Pancreas (tissue), 10 donors: ENCODE measurements around the gene GLCE. TPM values are rescaled to one million over a fixed set of nuclear protein-coding genes. Genes with fewer than 3 reads are reported as not detected.
"Not testable (repeated sequence)": the region's sequence is repeated elsewhere in the genome, so short reads cannot be mapped to it uniquely, and the experiment has no call there.

Experiments used
- ATAC-seq, 4 donors: fragments of 200-7000 bp; cut with Tn5 transposase; one replicate each; pipeline versions ENCODE4 v1.8.0 to v1.9.1; 2020; ENCODE audit warnings: mild to moderate bottlenecking in 4 of 4, moderate library complexity in 4 of 4
- DNase-seq, 6 donors: peaks; one replicate each; pipeline ENCODE4 v3.0.0-alpha.2; 2020
- FAIRE-seq: peaks from 2 replicates; lab custom pipeline; 2012; peaks lifted over from hg19 to GRCh38; lab: Jason Lieb, UNC
- H3K27ac ChIP-seq, 4 donors: fragments of 200-600 bp; sonication (generic); 1 replicate in 3 of 4; 2 replicates in 1 of 4; pipeline versions ENCODE4 v1.5.0 to v1.8.0; 2020
- H3K27me3 ChIP-seq, 4 donors: fragments of 200-600 bp; one replicate each; pipeline ENCODE4 v1.8.0; 2021
- H3K36me3 ChIP-seq, 3 donors: fragments of 200-600 bp; sonication (generic) in 1 of 3; one replicate each; pipeline versions ENCODE4 v1.5.0 to v1.8.0; 2020 to 2021
- H3K4me1 ChIP-seq, 3 donors: fragments of 200-600 bp; one replicate each; pipeline ENCODE4 v1.8.0; 2021
- H3K4me3 ChIP-seq, 4 donors: fragments of 200-600 bp; sonication (generic) in 2 of 4; one replicate each; pipeline versions ENCODE4 v1.5.0 to v1.8.0; 2020 to 2021
- H3K9me3 ChIP-seq, 4 donors: fragments of 200-600 bp; one replicate each; pipeline ENCODE4 v1.8.0; 2021
- WGBS, 2 donors: extraction: QIAGEN DNeasy Blood & Tissue Kit; methylation state at CpG; one replicate each; pipeline ENCODE4 v1.1.7; 2013; 5-methylcytosine and 5-hydroxymethylcytosine counted together
- intact Hi-C, 3 donors: fragments of 100-400 bp; cut with DNase I; formaldehyde crosslinking; loops; one replicate each; pipeline versions ENCODE4 v1.11.1 to v1.14.2; 2022
- polyA plus RNA-seq, 2 donors: library from polyadenylated mRNA; stranded (reverse); fragments of 200-250 nt; gene quantifications; one replicate each; pipeline ENCODE4 v1.2.3, GENCODE V29; 2013
- total RNA-seq, 6 donors: library from RNA; stranded (reverse); fragmentation: NEBNext Ultra II Directional in 4 of 6; extraction: Animal tissue kit (Norgen Biotek cat#: 25700) in 4 of 6; gene quantifications; one replicate each; pipeline versions ENCODE4 v1.2.1 to v1.2.4, GENCODE V29; 2021 to 2023
- TF ChIP-seq, protein P1 (sequence below), 4 donors: fragments of 200-600 bp; sonication (generic) in 3 of 4; IDR thresholded peaks; one replicate each; pipeline versions ENCODE4 v1.5.0 to v1.8.0; 2021; ENCODE audit warnings: antibody characterized with exemption in 4 of 4
- donor health status: healthy with polysubstance abuse.
- donor health status: DM: no; HTN: no; CAD: no; lungs with moderate emphysema.
- donor health status: DM: no; HTN: no; CAD: no.
- donor health status: control.
- donor health status: control.
- donor health status: Bipolar disorder and iron deficiency.
- donor health status: DM: yes; HTN: yes; CAD: no.
- donor health status: DM: no; HTN: no; CAD: no.
- donor health status: DM: no; HTN: no; CAD: no.
- donor health status: DM: yes; HTN: yes; CAD: no.

Gene GLCE
- total and polyA plus RNA-seq, 8 donors, result 2.7 to 10.8 (median 5.9) TPM

DNA sequence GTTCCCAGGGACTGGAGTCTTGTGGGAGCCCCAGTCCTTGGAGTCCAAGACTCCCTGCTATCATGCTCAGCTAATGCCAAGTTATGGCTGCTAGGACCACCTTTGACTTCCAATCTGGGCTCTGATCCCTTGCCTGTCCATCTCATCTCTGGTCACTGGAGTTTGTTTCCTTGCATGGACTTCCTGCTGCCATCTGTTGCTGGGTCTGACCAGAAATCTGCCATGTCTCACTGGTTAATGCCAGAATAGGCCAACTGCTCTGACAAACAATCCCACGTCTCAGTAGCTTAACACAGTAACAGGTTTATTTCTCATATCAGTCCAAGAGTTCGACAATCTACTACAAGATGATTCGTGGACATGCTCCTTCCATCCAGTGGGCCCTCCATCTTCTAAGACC, 10.1 kb upstream of the GLCE start:
- FAIRE-seq, result no peak

DNA sequence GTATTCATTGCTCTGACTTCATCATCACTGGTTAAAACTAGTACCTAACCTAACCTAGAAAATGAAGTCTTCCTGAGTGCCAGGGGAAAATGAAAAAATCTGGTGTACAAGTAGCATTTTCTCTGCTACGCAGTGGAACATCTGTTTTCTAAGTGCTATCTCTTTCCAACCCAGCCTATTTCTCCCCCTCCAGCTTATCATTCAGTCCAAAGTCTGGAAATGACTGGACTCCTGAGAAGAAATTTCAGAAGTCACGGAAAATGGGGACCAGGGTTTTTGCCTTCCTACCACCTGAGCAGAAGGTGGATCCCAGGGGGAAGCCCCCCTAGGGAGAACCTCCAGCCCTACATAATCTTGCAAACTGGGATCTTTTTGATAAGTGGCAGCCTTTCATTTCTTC, 9.6 kb upstream of the GLCE start:
- H3K9me3 ChIP-seq, result no peaks in the 10 kb centered on the region

More for the DNA sequence above, 10.1 kb upstream of the GLCE start:
- Histone ChIP-seq H3K27me3 (no peaks in the 10 kb centered on the region), H3K9me3 (no peaks in the 10 kb centered on the region), H3K36me3 (no peaks in the 10 kb centered on the region), H3K4me1 (no peaks in the 10 kb centered on the region), H3K27ac (no peak overlapping the region), H3K4me3 (no peak overlapping the region)
- intact Hi-C loops, result no loop called here
- TF ChIP-seq, protein P1, sequence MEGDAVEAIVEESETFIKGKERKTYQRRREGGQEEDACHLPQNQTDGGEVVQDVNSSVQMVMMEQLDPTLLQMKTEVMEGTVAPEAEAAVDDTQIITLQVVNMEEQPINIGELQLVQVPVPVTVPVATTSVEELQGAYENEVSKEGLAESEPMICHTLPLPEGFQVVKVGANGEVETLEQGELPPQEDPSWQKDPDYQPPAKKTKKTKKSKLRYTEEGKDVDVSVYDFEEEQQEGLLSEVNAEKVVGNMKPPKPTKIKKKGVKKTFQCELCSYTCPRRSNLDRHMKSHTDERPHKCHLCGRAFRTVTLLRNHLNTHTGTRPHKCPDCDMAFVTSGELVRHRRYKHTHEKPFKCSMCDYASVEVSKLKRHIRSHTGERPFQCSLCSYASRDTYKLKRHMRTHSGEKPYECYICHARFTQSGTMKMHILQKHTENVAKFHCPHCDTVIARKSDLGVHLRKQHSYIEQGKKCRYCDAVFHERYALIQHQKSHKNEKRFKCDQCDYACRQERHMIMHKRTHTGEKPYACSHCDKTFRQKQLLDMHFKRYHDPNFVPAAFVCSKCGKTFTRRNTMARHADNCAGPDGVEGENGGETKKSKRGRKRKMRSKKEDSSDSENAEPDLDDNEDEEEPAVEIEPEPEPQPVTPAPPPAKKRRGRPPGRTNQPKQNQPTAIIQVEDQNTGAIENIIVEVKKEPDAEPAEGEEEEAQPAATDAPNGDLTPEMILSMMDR (IDR thresholded peaks at IDR 0.05), result no peak
- ATAC-seq, result no peak
- 75% methylated on average over 3 of the region's 3 CpGs for WGBS, 2 donors
- DNase-seq, result no peak

DNA sequence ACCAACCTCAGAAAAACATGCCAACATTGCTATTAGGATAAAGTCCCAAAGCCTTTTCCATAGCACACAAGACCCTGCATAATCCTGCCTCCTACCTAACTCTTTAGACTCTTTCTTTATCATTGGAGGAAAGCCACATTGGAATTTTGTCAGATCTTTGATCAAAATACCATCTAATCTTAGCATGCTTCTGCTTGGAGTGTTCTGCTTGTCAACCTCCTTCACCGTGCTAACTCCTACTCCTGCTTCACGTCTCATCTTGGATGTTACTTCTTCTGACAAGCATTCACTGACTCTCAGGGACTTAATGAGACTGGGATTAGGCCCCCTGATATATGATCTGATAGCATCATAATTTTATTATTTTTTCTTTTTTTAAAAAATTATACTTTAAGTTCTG, 7.4 kb upstream of the GLCE start:
- no peak overlapping the region for H3K4me3 ChIP-seq
- 91 to 92% methylated on average over 2 of the region's 2 CpGs for WGBS, 2 donors
- ATAC-seq (no peak), FAIRE-seq (no peak), DNase-seq (no peak)
- H3K27ac ChIP-seq, result no peak overlapping the region
- H3K4me1 ChIP-seq, result no peaks in the 10 kb centered on the region
- no peaks in the 10 kb centered on the region for H3K27me3 ChIP-seq
- H3K36me3 ChIP-seq, result no peaks in the 10 kb centered on the region
- no peaks in the 10 kb centered on the region for H3K9me3 ChIP-seq
- TF ChIP-seq, protein P1 (IDR thresholded peaks at IDR 0.05), result no peak
- intact Hi-C loops, result no loop called here

More for the DNA sequence above, 9.6 kb upstream of the GLCE start:
- ATAC-seq (no peak), FAIRE-seq (no peak), DNase-seq (no peak)
- TF ChIP-seq, protein P1 (IDR thresholded peaks at IDR 0.05), result no peak
- no peaks in the 10 kb centered on the region for H3K4me1 ChIP-seq
- intact Hi-C loops, result no loop called here
- H3K4me3 ChIP-seq, result no peak overlapping the region
- 54 to 70% methylated on average over 2 of the region's 2 CpGs for WGBS, 2 donors
- no peak overlapping the region for H3K27ac ChIP-seq
- no peaks in the 10 kb centered on the region for H3K27me3 ChIP-seq
- no peaks in the 10 kb centered on the region for H3K36me3 ChIP-seq

DNA sequence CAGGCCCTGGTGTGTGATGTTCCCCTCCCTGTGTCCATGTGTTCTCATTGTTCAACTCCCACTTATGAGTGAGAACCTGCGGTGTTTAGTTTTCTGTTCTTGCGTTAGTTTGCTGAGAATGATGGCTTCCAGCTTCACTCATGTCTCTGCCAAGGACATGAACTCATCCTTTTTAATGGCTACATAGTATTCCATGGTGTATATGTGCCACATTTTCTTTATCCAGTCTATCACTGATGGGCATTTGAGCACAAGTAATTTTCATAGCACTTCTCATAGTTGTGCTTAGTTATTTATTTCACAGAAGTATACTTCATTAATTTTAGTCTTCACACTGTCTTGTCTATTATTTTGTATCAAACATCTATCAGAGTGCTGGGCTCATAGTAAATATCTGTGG, 6.8 kb upstream of the GLCE start:
- H3K9me3 ChIP-seq, FAIRE-seq, ATAC-seq, H3K4me3 ChIP-seq, H3K4me1 ChIP-seq, H3K36me3 ChIP-seq, intact Hi-C loops, DNase-seq, H3K27me3 ChIP-seq, H3K27ac ChIP-seq: not testable (repeated sequence)
- WGBS, 2 donors, result 82 to 89% methylated on average over 2 of the region's 2 CpGs

DNA sequence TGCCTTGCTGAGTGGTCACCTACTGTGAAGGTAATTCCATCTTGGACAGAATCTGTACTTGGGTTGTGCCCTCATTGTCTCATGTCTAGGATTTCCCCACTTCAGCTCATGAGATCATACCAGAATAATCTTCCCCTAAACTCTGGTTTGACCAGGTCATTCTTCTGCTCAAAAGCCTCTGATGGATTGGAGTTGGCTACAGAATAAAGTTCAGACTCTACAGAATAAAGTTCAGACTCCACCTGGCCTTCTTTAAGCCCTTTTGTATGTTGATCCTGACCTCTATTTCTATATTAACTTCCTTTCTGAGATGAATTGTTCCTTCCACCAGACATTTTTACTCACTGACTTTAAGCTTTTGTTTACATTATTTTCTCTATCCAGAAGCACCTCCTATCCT, 6.4 kb upstream of the GLCE start:
- DNase-seq, result no peak

More for the DNA sequence above, 6.4 kb upstream of the GLCE start:
- Histone ChIP-seq H3K27me3 (no peaks in the 10 kb centered on the region), H3K27ac (no peak overlapping the region), H3K4me1 (no peaks in the 10 kb centered on the region), H3K36me3 (no peaks in the 10 kb centered on the region), H3K9me3 (no peaks in the 10 kb centered on the region), H3K4me3 (no peak overlapping the region)
- no peak for ATAC-seq
- TF ChIP-seq, protein P1 (IDR thresholded peaks at IDR 0.05), result no peak
- no peak for FAIRE-seq
- intact Hi-C loops, result no loop called here
